COLO829 (cell line): ENCODE measurements around the gene RHBDD1.

Experiments
- DNase-seq: peaks from one replicate; pipeline ENCODE4 v3.0.0; 2012; ENCODE audit warnings: low spot score

RHBDD1 gene

GRCh38 chr2:227033471-227034148 lies 197.8 kb downstream of the RHBDD1 start:
- DNase-seq, result peak; percentile 45

- DNase-seq, result no peak
Measured at GRCh38 chr2:227035711-227036367, 200.0 kb downstream of the RHBDD1 start.

- DNase-seq, result no peak
Measured at GRCh38 chr2:227036527-227036926, 200.7 kb downstream of the RHBDD1 start.

- DNase-seq, result no peak
Measured at GRCh38 chr2:227038550-227039189, 202.8 kb downstream of the RHBDD1 start.

- no peak for DNase-seq
Measured at GRCh38 chr2:227043981-227044380, 208.1 kb downstream of the RHBDD1 start.
